KBM-7 (cell line): ENCODE results near the gene TOB1.
"Not testable (repeated sequence)": the region's sequence is repeated elsewhere in the genome, so short reads cannot be mapped to it uniquely, and the experiment has no call there.

ENCODE experiments used
- DNase-seq: peaks from one replicate; pipeline ENCODE4 v3.0.0-alpha.2; 2015
- in situ Hi-C: fragments of 300-500 bp; cut with MboI; formaldehyde crosslinking; loops from 2 replicates; pipeline ENCODE4 v1.14.3; 2020; ENCODE audit warnings: low sequenced_read_pairs, low pct_unique_long_range_greater_than_20kb, mixed read lengths

Gene TOB1

GRCh38 chr17:50875074-50875473 lies 8.9 kb upstream of the TOB1 start:
- in situ Hi-C loops, result no loop called here
- DNase-seq, result no peak

DNA sequence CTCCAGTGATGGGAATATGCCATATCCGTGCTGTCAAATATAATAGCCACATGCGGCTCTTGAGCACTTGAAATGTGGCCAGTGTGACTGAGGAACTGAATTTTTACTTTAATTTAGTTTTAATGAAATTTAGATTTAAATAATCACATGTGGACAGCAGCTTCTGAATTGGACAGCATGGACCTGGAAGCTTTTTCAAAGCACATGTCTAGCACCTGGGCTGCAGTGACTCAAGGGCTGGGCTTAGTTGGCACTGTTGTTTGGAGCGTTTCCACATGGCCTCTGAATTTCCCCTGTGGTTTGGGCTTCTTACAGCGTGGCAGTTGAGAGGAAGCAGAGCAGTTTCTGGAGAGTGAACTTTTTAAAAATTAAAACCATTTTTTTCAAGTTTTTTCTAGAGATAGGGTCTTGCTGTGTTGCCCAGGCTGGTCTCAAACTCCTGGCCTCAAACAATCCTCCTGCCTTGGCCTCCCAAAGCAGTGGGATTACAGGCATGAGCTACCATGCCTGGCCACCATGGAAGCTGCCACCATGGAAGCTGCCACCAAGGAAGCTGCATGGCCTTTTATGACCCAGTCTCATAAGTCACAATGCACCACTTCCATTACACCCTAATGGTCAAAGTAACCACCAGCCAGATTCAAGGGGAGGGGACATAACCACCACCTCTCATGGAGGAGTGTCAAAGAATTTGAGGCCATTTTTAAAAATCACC lies 6.7 kb upstream of the TOB1 start:
- in situ Hi-C loops, result no loop called here
- peak; percentile 61 for DNase-seq

DNA sequence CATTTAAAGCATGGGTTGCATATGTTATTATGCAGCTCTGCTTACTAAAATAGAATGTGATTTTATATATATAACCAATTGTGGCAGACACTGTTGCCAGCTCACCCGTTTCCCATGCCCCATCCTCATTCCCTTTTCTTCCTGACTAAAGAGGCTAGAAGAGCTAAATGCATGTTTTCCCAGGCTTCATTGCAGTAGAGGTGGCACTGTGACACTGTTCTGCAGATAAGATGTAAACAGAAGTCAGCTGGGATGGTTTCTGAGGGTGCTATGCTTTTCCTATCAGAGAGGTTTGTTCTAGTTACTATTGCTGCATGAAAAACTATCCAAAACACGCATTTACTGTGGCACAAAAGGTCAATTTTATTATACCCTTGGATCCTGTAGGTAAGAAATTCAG lies 5.7 kb upstream of the TOB1 start:
- in situ Hi-C loops, result no loop called here
- DNase-seq, result no peak

DNA sequence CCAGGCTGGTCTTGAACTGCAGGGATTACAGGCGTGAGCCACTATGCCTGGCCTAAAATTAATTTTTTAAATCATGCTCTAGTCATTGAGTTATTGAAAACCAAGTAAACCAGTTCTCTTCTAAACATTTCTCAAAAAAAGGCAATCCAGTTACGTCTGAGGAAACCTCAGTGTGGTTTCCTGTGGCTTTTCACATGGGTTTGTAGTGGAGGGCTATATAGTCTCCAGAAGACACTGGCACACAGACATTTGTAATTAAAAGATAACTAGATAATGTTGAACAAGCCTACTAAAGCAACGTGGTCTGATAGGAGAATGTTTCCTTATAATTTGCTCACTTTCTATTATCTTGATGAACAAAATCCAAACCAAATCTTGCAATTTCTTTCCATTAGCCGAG lies 5.2 kb upstream of the TOB1 start:
- peak; percentile 48 for DNase-seq
- in situ Hi-C loops, result no loop called here

DNA sequence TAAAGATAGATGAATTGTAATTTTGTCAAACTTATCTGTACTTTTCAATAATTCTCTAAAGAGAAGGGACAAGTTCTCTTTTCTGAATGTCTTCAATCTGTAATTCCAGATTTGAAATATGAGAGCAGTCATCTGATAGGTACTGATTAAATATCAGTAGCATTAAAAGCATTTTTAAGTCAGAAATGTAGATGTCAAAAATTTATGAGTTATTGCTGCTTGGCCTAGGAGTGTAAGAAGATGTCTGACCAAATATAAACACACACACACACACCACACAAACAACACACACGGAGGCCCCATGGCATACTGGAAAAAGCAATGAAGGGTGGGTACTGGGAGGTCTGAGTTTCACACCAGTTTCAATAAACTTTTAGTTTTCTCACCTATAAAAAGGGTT lies 2.4 kb upstream of the TOB1 start:
- in situ Hi-C loops, result no loop called here
- DNase-seq, result no peak

DNA sequence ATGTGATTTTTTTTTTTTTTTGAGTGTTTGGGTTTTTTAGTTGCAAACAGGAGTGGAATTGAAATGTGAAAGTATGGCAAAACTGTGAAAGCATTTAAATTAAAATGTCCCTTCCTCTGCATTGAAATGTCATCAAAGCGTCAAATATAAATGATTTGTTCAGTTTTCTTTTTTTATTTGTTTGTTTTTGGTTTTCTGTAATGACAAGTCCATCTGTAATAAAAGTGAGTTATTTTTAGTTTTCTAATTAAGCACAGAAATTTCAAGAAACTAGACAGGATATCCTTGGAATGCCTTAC lies 1.9 kb upstream of the TOB1 start:
- no peak for DNase-seq
- in situ Hi-C loops, result no loop called here

GRCh38 chr17:50867363-50868139 lies 1.4 kb upstream of the TOB1 start:
- DNase-seq, result peak; percentile 92
- in situ Hi-C loops, result no loop called here

DNA sequence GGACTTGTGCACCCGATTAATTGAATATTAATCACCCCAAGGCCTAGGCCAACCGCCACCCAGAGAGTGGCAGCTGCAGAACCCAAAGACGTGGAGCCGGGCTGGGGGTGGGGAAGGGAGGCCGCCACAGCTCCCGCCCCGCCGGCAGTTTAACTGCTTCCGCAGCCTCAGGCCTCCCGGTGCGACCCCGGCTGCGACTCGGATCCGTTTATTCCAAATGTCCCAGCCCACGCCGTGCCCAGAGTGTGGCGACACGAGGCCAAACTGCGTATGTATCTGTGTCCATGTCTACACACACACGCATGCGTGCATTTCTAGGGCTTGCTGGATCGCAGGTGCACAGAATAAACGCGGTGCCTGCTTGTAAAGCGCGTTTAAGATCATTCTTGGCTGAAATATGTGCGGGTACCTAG lies 802 bp upstream of the TOB1 start:
- in situ Hi-C loops, result no loop called here
- peak; percentile 73 for DNase-seq

DNA sequence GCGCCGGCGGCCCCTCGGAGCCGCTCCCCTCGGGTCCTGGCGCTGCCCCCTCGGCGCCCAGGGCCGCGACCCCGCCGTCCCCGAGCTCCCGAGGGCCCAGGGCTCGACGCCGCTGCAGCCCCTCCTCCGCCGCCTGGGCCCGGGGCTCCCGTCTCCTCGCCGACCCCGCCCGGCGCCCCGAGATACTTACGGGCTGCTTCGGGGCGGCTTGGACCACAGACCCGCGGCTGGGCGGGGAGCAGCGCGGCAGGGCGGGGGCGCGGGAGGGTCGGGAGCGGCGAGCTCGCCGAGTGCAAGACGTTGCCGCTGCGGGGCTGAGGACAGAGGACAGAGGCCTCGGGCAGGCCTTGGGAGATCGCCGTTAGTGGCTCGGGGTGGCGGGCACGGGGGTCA lies 290 bp downstream of the TOB1 start:
- no peak for DNase-seq
- in situ Hi-C loops, result no loop called here

- in situ Hi-C loops, result no loop called here
Observed at GRCh38 chr17:50865060-50865867, 890 bp downstream of the TOB1 start.

DNA sequence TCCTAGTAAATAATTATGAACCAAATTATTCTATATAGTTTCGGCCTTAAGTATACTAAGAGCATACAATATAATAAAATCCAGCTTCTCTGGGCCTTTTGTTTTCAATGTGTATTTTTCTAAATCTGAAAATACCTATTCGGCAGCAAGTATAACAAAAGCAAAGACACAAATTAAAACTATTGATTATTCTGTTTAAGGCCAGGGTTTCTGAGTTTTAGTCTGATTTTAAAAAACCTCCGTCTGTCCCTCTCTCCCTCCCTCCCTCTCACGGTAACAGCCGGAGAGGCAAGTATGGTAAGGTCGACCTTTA lies 1.5 kb downstream of the TOB1 start:
- in situ Hi-C loops, result no loop called here
- no peak for DNase-seq

More at GRCh38 chr17:50865060-50865867, 890 bp downstream of the TOB1 start:
- DNase-seq, result peak; percentile 64

- in situ Hi-C loops, result no loop called here
- no peak for DNase-seq
Observed at GRCh38 chr17:50863931-50864330, 2.2 kb downstream of the TOB1 start.

DNA sequence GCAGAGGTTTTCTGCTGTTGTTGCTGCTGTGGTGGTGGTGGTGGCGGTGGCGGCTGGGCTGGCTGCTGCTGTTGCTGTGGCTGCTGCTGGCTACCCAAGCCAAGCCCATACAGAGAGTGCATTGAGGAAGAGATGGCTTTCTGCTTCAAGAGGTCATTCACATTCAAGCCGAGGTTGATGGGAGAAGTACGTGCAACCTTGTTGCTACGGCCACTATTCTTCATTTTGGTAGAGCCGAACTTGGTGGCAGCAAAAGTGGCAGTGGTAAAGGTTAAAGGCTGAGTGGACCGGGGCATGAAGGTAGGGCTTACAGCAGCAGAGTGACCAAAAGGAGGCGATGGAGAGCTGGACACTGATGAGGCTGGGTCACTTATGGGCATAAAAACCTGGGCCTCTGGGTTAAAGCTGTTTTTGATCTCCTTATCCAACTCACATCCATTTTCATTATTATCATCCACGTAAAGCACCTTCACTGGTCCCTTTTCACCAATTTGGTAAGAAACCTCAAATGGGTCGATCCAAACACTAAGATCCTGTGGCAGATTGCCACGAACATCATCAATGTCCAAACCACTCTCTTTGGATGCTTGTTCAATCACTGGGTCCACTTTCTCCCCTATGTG lies 2.8 kb downstream of the TOB1 start:
- in situ Hi-C loops, result no loop called here
- peak; percentile 51 for DNase-seq

DNA sequence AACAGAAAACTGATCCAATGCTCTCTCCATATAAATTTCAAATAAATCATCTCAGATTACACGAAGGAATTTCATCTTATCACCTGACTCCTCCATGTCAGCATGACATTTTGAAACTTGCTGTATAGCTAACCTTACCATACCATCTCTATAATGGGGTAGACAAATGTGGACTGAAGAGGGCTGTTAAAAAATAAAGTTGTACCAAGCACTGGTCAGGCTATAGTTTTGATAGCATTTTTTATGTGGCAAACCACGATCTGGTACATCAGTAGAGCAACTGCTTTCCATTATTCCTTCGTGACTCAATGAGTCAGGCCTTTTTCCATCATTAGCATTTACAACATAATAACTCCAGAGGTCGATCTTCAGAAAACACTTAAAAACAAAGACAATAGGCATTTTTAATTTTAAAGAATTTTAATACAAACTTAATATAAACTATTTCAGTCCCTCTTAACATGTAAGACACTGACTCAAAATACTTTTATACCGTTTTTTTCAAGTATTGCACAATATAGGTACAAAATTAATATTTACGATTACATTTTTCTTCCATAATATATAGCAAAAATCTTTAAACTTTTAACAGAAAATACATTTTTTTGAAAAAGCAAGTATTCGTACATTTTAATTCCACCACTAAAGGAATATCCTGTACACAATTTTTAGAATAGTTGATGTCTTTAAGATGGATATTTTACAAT lies 4.2 kb downstream of the TOB1 start:
- no peak for DNase-seq
- in situ Hi-C loops, result no loop called here

DNA sequence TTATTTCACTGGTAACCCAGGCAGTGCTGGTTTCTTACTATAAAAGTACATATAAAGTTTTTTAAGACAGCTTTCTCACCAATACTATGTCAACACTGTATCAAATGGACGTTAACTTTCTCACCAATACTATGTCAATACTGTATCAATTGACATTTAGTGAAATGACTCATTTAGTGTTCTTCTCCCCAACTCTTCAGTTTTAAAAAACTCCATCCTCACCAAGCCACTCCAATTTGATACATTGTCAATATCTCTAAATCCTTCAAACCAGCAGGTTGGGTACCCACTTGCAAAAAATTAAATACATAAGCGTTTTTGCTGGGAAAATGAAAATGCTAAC lies 4.8 kb downstream of the TOB1 start:
- in situ Hi-C loops, result no loop called here
- no peak for DNase-seq

DNA sequence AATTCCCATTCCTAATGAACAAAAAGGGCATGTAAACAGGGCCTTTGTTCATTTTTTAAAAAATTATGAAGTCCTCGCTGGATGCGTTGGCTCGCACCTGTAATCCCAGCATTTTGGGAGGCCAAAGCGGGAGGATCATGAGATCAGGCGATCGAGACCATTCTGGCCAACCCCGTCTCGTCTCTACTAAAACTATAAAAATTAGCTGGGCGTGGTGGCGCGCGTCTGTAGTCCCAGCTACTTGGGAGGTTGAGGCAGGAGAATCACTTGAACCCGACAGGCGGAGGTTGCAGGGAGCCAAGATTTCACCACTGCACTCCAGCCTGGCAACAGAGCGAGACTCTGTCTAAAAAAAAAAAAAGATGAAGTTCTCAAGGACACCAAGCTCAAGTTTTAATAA lies 6.4 kb downstream of the TOB1 start:
- not testable (repeated sequence) for DNase-seq
- in situ Hi-C loops, result loop anchor here (10.0 kb wide), 1 partner anchor 95 kb away; no protein-coding TSS in a partner anchor

DNA sequence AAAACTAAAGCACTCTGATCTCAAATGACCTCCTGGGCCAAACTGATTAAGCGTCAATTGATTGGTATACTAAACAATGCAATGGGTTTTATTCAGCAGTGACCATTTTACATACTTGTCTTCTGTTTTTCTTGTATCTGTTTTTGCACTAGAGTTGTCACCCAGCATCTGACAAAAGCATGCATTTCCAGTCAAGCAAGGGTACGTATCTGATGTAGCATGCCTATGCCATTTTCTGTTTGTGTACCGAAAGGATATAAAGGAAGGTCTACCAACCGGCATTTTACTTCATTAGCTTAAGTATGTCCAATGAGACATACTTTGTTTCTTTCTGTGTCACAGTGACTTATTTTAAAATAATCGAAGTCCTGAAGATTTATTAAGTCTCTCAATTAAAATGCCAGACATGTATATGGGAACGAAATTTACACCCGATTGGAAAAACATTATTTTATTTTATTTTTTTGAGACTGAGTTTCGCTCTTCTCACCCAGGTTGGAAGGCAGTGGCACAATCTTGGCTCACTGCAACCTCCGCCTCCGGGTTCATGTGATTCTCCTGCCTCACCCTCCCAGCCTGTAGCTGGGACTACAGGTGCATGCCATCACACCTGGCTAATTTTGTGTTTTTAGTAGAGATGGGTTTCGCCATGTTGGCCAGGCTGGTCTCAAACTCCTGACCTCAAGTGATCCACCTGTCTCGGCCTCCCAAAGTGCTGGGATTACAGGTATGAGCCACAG lies 7.5 kb downstream of the TOB1 start:
- in situ Hi-C loops, result loop anchor here (10.0 kb wide), 1 partner anchor 96 kb away; no protein-coding TSS in a partner anchor
- no peak for DNase-seq

DNA sequence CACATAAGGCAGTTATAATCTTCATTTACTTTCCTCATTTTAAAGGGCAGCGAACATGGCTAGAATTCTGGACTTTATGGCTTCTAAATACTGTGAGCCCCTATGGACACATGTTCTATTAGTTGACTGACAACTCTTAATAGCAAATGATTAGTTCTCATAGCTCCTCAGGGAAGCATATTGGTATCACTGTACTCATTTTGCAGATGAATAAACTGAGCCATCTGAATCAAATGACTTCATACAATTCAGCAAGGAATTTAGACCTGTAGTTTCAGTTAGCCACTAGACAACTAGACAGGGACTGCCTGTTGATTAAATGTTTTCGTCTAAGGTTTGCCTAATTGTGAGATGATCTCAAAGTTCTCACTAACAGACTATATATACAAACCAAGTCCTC lies 9.7 kb downstream of the TOB1 start:
- in situ Hi-C loops, result loop anchor here (10.0 kb wide), 1 partner anchor 98 kb away; no protein-coding TSS in a partner anchor

More for the DNA sequence above, 9.7 kb downstream of the TOB1 start:
- DNase-seq, result no peak
